Activated CD8-positive, alpha-beta T cell treated with anti-CD3 and anti-CD28 coated beads for 36 hours (primary cell): ENCODE measurements around the gene ATP13A2. TPM values are rescaled to one million over a fixed set of nuclear protein-coding genes. Genes with fewer than 3 reads are reported as not detected.

ENCODE experiments used
- ATAC-seq: fragments of 200-7000 bp; cut with Tn5 transposase; one replicate; pipeline ENCODE4 v1.10.0; 2021; ENCODE audit warnings: mild to moderate bottlenecking, moderate library complexity
- CTCF ChIA-PET: fragments of 350-600 bp; sonication (Branson Sonifier 250); formaldehyde crosslinking; loops from one replicate; lab custom pipeline; 2021; ENCODE audit warnings: antibody characterized with exemption; lab: Charles Lee
- POLR2A ChIA-PET: fragments of 350-600 bp; sonication (Branson Sonifier 250); formaldehyde crosslinking; loops from one replicate; lab custom pipeline; 2021; ENCODE audit warnings: antibody characterized with exemption; lab: Charles Lee
- DNase-seq: peaks from one replicate; pipeline ENCODE4 v3.0.0-alpha.2; 2020
- H3K27ac Mint-ChIP-seq: one replicate; pipeline ENCODE4 v1.8.0; 2021; ENCODE audit warnings: mild to moderate bottlenecking, mixed read lengths
- H3K27me3 Mint-ChIP-seq: one replicate; pipeline ENCODE4 v1.8.0; 2021; ENCODE audit warnings: mixed read lengths
- H3K36me3 Mint-ChIP-seq: one replicate; pipeline ENCODE4 v1.8.0; 2021; ENCODE audit warnings: low read depth, mixed read lengths
- H3K4me1 Mint-ChIP-seq: one replicate; pipeline ENCODE4 v1.8.0; 2021; ENCODE audit warnings: low read depth, mixed read lengths
- H3K4me3 Mint-ChIP-seq: one replicate; pipeline ENCODE4 v1.8.0; 2021; ENCODE audit warnings: mild to moderate bottlenecking, moderate library complexity, mixed read lengths
- H3K9me3 Mint-ChIP-seq: one replicate; pipeline ENCODE4 v1.8.0; 2021; ENCODE audit warnings: mixed read lengths
- intact Hi-C: fragments of 100-400 bp; cut with micrococcal nuclease; formaldehyde crosslinking; loops from one replicate; pipeline ENCODE4 v1.10.0; 2022
- total RNA-seq, 2 experiments: library from RNA; stranded (reverse); gene quantifications; one replicate each; pipeline ENCODE4 v1.2.3, GENCODE V29; 2021
- TF ChIP-seq, protein P1 (sequence below): fragments of 200-600 bp; IDR thresholded peaks from one replicate; pipeline ENCODE4 v1.8.0; 2022; ENCODE audit warnings: antibody characterized with exemption, mild to moderate bottlenecking

Gene ATP13A2
- total RNA-seq, 2 experiments from 2014 or later = 21.4 to 24.1 TPM

DNA sequence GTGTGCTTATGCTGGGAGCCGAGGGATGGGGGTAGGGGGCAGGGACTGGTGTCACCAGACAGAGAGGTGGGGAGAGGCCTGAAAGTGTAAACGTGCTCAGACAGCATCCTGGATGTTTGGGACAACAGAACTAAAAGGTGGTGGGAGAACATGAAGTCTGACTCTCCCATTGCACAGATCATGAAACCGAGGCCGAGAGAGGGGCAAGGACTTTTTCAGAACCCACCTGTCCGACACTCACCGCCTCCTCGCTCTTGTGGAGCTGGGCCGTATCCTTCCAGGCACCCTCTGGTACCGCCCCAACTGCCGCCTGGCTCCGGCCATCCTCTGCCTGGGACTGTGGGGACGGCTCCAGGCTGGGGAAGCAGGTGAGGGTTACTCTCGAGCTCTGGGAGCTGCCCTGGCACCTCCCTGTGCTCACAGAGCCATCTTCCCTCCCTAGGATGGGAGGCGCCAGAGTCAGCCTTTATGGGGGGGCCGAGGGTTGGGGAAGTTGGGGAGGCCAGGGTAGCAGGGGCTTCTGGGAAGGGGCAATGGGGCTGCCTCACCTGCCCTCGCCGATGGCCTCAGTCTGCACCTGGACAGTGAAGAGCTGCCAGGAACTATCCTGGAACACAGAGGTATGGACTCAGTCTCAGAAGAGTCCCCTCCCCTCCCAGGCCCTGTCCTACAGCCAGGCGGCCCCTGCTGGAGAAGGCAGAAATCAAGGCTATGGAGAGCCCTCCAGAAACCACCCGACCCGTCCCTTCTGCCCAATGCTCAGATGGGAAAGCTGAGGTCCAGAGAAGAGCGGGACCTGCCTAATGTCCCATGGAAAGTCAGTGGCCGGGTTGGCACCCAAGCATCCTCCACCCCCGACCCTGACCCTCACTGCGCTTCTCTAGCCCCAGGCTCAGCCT, 7.0 kb downstream of the ATP13A2 start:
- TF ChIP-seq, protein P1, sequence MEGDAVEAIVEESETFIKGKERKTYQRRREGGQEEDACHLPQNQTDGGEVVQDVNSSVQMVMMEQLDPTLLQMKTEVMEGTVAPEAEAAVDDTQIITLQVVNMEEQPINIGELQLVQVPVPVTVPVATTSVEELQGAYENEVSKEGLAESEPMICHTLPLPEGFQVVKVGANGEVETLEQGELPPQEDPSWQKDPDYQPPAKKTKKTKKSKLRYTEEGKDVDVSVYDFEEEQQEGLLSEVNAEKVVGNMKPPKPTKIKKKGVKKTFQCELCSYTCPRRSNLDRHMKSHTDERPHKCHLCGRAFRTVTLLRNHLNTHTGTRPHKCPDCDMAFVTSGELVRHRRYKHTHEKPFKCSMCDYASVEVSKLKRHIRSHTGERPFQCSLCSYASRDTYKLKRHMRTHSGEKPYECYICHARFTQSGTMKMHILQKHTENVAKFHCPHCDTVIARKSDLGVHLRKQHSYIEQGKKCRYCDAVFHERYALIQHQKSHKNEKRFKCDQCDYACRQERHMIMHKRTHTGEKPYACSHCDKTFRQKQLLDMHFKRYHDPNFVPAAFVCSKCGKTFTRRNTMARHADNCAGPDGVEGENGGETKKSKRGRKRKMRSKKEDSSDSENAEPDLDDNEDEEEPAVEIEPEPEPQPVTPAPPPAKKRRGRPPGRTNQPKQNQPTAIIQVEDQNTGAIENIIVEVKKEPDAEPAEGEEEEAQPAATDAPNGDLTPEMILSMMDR = no peak
- Mint-ChIP-seq H3K9me3 (no peaks in the 10 kb centered on the region), H3K36me3 (peaks cover 11% of the 10 kb centered on the region), H3K4me3 (no peak overlapping the region), H3K27ac (no peak overlapping the region), H3K27me3 (no peaks in the 10 kb centered on the region), H3K4me1 (peaks cover 2% of the 10 kb centered on the region)
- DNase-seq (no peak), ATAC-seq (no peak)
- ChIA-PET POLR2A (no interaction called here), CTCF (interaction anchor here (1.4 kb wide), 1 partner anchor 53 kb away, joined by 5 read pairs; no protein-coding TSS in a partner anchor)
- intact Hi-C loops = no loop called here

- Mint-ChIP-seq H3K4me3 (no peak overlapping the region), H3K27me3 (no peaks in the 10 kb centered on the region), H3K27ac (no peak overlapping the region), H3K4me1 (no peaks in the 10 kb centered on the region), H3K9me3 (no peaks in the 10 kb centered on the region), H3K36me3 (peaks cover 14% of the 10 kb centered on the region)
- no peak for ATAC-seq
- intact Hi-C loops = no loop called here
- ChIA-PET POLR2A (no interaction called here), CTCF (no interaction called here)
- TF ChIP-seq, protein P1 = no peak
- DNase-seq = no peak
These were observed 9.2 kb downstream of the ATP13A2 start for GRCh38 chr1:17002524-17002902.

DNA sequence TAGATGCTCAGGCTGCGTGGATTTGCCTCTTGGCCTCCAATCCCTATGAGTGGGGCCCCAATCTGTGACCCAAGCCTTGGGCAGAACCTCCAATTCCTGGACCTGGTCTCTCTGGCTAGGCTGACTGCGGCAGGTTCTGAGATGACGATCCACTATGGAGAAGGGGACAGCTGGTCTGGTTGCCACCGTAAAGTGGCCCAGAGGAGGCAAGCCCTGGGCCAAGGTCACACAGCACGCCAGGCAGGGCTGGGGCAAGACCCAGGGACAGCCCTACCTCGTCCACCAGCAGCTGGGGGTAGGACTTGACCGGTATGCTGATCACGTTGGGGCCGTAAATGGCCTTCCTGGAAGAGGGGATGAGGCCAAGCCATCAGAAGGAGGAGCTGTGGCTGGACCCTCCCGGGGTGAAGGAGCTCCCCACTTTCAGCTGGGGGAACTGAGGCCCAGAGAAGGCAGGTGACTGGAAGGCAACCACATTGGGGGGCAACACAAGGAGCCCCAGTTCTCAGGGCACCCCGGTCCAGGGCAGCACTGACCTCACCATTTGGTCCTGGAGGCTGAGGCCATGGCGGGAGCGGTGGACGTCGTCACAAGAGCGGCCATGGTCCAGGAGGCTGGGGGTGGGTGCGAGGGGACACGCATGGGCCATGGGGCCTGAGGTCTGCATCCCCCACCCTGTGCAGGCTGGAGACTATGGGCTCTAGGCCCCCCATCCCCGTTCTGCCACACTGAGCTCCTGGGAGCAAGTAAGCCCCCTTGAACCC, 9.8 kb downstream of the ATP13A2 start:
- H3K9me3 Mint-ChIP-seq = no peaks in the 10 kb centered on the region
- ATAC-seq (no peak), DNase-seq (no peak)
- H3K36me3 Mint-ChIP-seq = peaks cover 14% of the 10 kb centered on the region
- TF ChIP-seq, protein P1 = no peak
- H3K27me3 Mint-ChIP-seq = no peaks in the 10 kb centered on the region
- H3K4me3 Mint-ChIP-seq = no peak overlapping the region
- ChIA-PET CTCF (no interaction called here), POLR2A (interaction anchor here (0.7 kb wide), 1 partner anchor 11 kb away, joined by 3 read pairs; no protein-coding TSS in a partner anchor)
- intact Hi-C loops = no loop called here
- H3K4me1 Mint-ChIP-seq = no peaks in the 10 kb centered on the region
- no peak overlapping the region for H3K27ac Mint-ChIP-seq

GRCh38 chr1:16999863-17000262, 11.9 kb downstream of the ATP13A2 start:
- TF ChIP-seq, protein P1 = no peak
- ChIA-PET POLR2A (no interaction called here), CTCF (interaction anchor here (0.6 to 2.5 kb wide), 3 partner anchors 39 to 47 kb away, joined by 3 to 10 read pairs (median 3); no protein-coding TSS in a partner anchor)
- no peak for DNase-seq
- no peaks in the 10 kb centered on the region for H3K9me3 Mint-ChIP-seq
- intact Hi-C loops = no loop called here
- no peaks in the 10 kb centered on the region for H3K4me1 Mint-ChIP-seq
- no peak for ATAC-seq
- H3K4me3 Mint-ChIP-seq = no peak overlapping the region
- no peaks in the 10 kb centered on the region for H3K27me3 Mint-ChIP-seq
- peaks cover 14% of the 10 kb centered on the region for H3K36me3 Mint-ChIP-seq
- H3K27ac Mint-ChIP-seq = no peak overlapping the region
